GOT3 (cell line): ENCODE measurements around the gene SMIM3.
"Not testable (repeated sequence)": the region's sequence is repeated elsewhere in the genome, so short reads cannot be mapped to it uniquely, and the experiment has no call there.

Source experiments
- DNase-seq: peaks from one replicate; lab custom pipeline; 2025; ENCODE audit warnings: mixed read lengths; lab: John Stamatoyannopoulos, UW

Gene SMIM3

GRCh38 chr5:150778517-150779396 is at the start of gene SMIM3:
TSS of gene SMIM3 (plus strand) at chr5:150778757. CDS start at chr5:150795441, 16,684 bp downstream.
- no peak for DNase-seq

GRCh38 chr5:150729859-150730258 is 48.7 kb upstream of the SMIM3 start:
- no peak for DNase-seq

GRCh38 chr5:150731669-150732242 is 46.8 kb upstream of the SMIM3 start:
- no peak for DNase-seq

- no peak for DNase-seq
Observed at GRCh38 chr5:150734579-150735384, 43.8 kb upstream of the SMIM3 start.

- DNase-seq: no peak
Observed at GRCh38 chr5:150738862-150739261, 39.7 kb upstream of the SMIM3 start.

GRCh38 chr5:150740992-150741391 is 37.6 kb upstream of the SMIM3 start:
- no peak for DNase-seq

- not testable (repeated sequence) for DNase-seq
Observed at GRCh38 chr5:150742455-150743141, 36.0 kb upstream of the SMIM3 start.

GRCh38 chr5:150743142-150743488 is 35.4 kb upstream of the SMIM3 start:
- DNase-seq: not testable (repeated sequence)

- DNase-seq: no peak
Observed at GRCh38 chr5:150750469-150750868, 28.1 kb upstream of the SMIM3 start.

- DNase-seq: no peak
Observed at GRCh38 chr5:150751096-150751891, 27.3 kb upstream of the SMIM3 start.

- no peak for DNase-seq
Observed at GRCh38 chr5:150753463-150753862, 25.1 kb upstream of the SMIM3 start.

- DNase-seq: no peak
Observed at GRCh38 chr5:150753863-150754262, 24.7 kb upstream of the SMIM3 start.

- DNase-seq: no peak
Observed at GRCh38 chr5:150757087-150757649, 21.4 kb upstream of the SMIM3 start.

GRCh38 chr5:150758203-150758530 is 20.4 kb upstream of the SMIM3 start:
- no peak for DNase-seq

GRCh38 chr5:150758531-150759333 is 19.8 kb upstream of the SMIM3 start, which contains the start of gene DCTN4:
TSS of gene DCTN4 (minus strand) at chr5:150759017. CDS start at chr5:150758993, 24 bp downstream.
- peak; percentile 97 for DNase-seq

- DNase-seq: no peak
Observed at GRCh38 chr5:150759334-150759583, 19.3 kb upstream of the SMIM3 start.

- DNase-seq: no peak
Observed at GRCh38 chr5:150762211-150762610, 16.3 kb upstream of the SMIM3 start.

GRCh38 chr5:150763023-150763769 is 15.4 kb upstream of the SMIM3 start:
- no peak for DNase-seq

GRCh38 chr5:150764530-150764929 is 14.0 kb upstream of the SMIM3 start:
- no peak for DNase-seq
